Endothelial cell of umbilical vein (primary cell): ENCODE data around the gene CTIF. TPM values are rescaled to one million over a fixed set of nuclear protein-coding genes. Genes with fewer than 3 reads are reported as not detected.

Source experiments
- BruUV-seq: library from RNA; stranded (reverse); fragments of 400-500 nt; replicated peaks from 2 replicates; lab custom pipeline; 2021; lab: Mats Ljungman, UMichigan
- CTCF ChIA-PET: fragments of 300-600, 350-600 bp; sonication (Branson Sonifier 250); formaldehyde crosslinking; loops from one replicate; lab custom pipeline; 2021; ENCODE audit warnings: antibody characterized with exemption, inconsistent platforms; lab: Charles Lee
- POLR2A ChIA-PET: fragments of 300-600, 350-600 bp; sonication (Branson Sonifier 250); formaldehyde crosslinking; loops from one replicate; lab custom pipeline; 2021; ENCODE audit warnings: antibody characterized with exemption, inconsistent platforms; lab: Charles Lee
- DNase-seq: peaks from one replicate; pipeline ENCODE4 v3.0.0-alpha.2; 2011; ENCODE audit warnings: low read depth, low spot score
- FAIRE-seq: peaks from 2 replicates; lab custom pipeline; 2011; peaks lifted over from hg19 to GRCh38; lab: Jason Lieb, UNC
- H2AFZ ChIP-seq: 2 replicates; pipeline ENCODE4 v1.6.0; 2012; ENCODE audit warnings: low read depth, low read length, control low read depth, inconsistent platforms
- H3K27ac ChIP-seq: 2 replicates; pipeline ENCODE4 v1.5.1; 2011; ENCODE audit warnings: low read depth, mild to moderate bottlenecking, control low read depth, low read length, moderate library complexity; ENCODE audit not compliant: insufficient read depth
- H3K27me3 ChIP-seq, 2 experiments: 2 replicates each; pipeline versions ENCODE4 v1.6.0 to v1.6.1; 2011; ENCODE audit warnings: low read length in 2 of 2, mixed read lengths in 1 of 2; ENCODE audit not compliant: control insufficient read depth in 2 of 2, insufficient read depth in 2 of 2
- H3K36me3 ChIP-seq, 2 experiments: 2 replicates in 1 of 2; 3 replicates in 1 of 2; pipeline ENCODE4 v1.5.1; 2011; ENCODE audit warnings: low read length in 2 of 2, mild to moderate bottlenecking in 1 of 2, moderate library complexity in 1 of 2; ENCODE audit not compliant: control insufficient read depth in 2 of 2, insufficient read depth in 2 of 2; ENCODE audit errors: extremely low read depth in 1 of 2
- H3K4me1 ChIP-seq: 3 replicates; pipeline ENCODE4 v1.5.1; 2011; ENCODE audit warnings: mild to moderate bottlenecking, low read length; ENCODE audit not compliant: control insufficient read depth, insufficient read depth; ENCODE audit errors: extremely low read depth
- H3K4me2 ChIP-seq: 2 replicates; pipeline ENCODE4 v1.6.1; 2011; ENCODE audit warnings: low read length, control low read depth, mixed read lengths; ENCODE audit not compliant: insufficient read depth
- H3K4me3 ChIP-seq, 3 experiments: fragments of 200-600 bp in 1 of 3; sonication (generic), shearing (Covaris generic) in 1 of 3; replicated peaks in 1 of 3; 2 replicates each; pipeline ENCODE4 v1.5.1; 2011 to 2016; ENCODE audit warnings: control low read depth in 3 of 3, low read length in 3 of 3, mild to moderate bottlenecking in 2 of 3, inconsistent platforms in 1 of 3, low read depth in 1 of 3, moderate library complexity in 1 of 3; ENCODE audit not compliant: insufficient read depth in 1 of 3
- H3K79me2 ChIP-seq: 2 replicates; pipeline ENCODE4 v1.6.0; 2012; ENCODE audit warnings: low read length, inconsistent platforms; ENCODE audit not compliant: control insufficient read depth, insufficient read depth
- H3K9ac ChIP-seq: replicated peaks from 2 replicates; pipeline ENCODE3; 2011; ENCODE audit warnings: low read length, control low read depth; ENCODE audit not compliant: insufficient read depth; ENCODE audit errors: extremely low read depth
- H3K9me1 ChIP-seq: replicated peaks from 3 replicates; pipeline ENCODE4 v1.6.0; 2011; ENCODE audit warnings: mild to moderate bottlenecking, low read length; ENCODE audit not compliant: control insufficient read depth, insufficient read depth; ENCODE audit errors: extremely low read depth
- H3K9me3 ChIP-seq: replicated peaks from 2 replicates; pipeline ENCODE4 v1.5.1; 2012; ENCODE audit warnings: low read length, inconsistent platforms; ENCODE audit not compliant: control insufficient read depth, insufficient read depth
- H4K20me1 ChIP-seq: replicated peaks from 2 replicates; pipeline ENCODE3; 2011; ENCODE audit warnings: mild to moderate bottlenecking, low read length; ENCODE audit not compliant: control insufficient read depth, insufficient read depth; ENCODE audit errors: extremely low read depth
- EZH2 ChIP-seq: IDR thresholded peaks from 2 replicates; pipeline ENCODE4 v1.6.1; 2012; ENCODE audit warnings: borderline replicate concordance, low read depth, mild to moderate bottlenecking, moderate library complexity, low read length, inconsistent platforms; ENCODE audit not compliant: severe bottlenecking
- FOS ChIP-seq: IDR thresholded peaks from 2 replicates; pipeline ENCODE4 v1.6.1; 2011; ENCODE audit warnings: mild to moderate bottlenecking, low read length, moderate library complexity, borderline replicate concordance; ENCODE audit not compliant: insufficient read depth
- GATA2 ChIP-seq: IDR thresholded peaks from 2 replicates; pipeline ENCODE4 v1.7.0; 2011; ENCODE audit warnings: low read depth, mild to moderate bottlenecking, moderate library complexity, mixed read lengths, low read length; ENCODE audit not compliant: insufficient read length, insufficient read depth
- JUN ChIP-seq: IDR thresholded peaks from 2 replicates; pipeline ENCODE4 v1.6.1; 2011; ENCODE audit warnings: borderline replicate concordance, low read depth; ENCODE audit not compliant: insufficient read length, insufficient read depth
- MYC ChIP-seq: IDR thresholded peaks from one replicate; pipeline ENCODE4 v1.6.1; 2011; ENCODE audit warnings: mild to moderate bottlenecking, low read depth, low read length
- POLR2A ChIP-seq: IDR thresholded peaks from 2 replicates; pipeline ENCODE4 v1.6.1; 2012; ENCODE audit warnings: low read depth, mild to moderate bottlenecking, control low read depth, low read length
- POLR2AphosphoS5 ChIP-seq: IDR thresholded peaks from 2 replicates; pipeline ENCODE4 v1.6.1; 2012; ENCODE audit warnings: low read depth, mild to moderate bottlenecking, control low read depth, low read length, moderate library complexity; ENCODE audit not compliant: insufficient read depth
- dilution Hi-C: fragments of 300-500 bp; cut with MboI; formaldehyde crosslinking; loops from one replicate; pipeline ENCODE4 v1.15.0; 2019; ENCODE audit warnings: low sequenced_read_pairs; ENCODE audit not compliant: extremely low pct_ligation_motif_present
- intact Hi-C: fragments of 100-400 bp; cut with micrococcal nuclease; formaldehyde crosslinking; loops from one replicate; pipeline ENCODE4 v1.10.0; 2022
- polyA plus RNA-seq, 4 experiments: library from polyadenylated mRNA; depleted of rRNA in 3 of 4; stranded (reverse) in 3 of 4; unstranded in 1 of 4; fragments of >200 nt; gene quantifications; 2 replicates each; pipeline versions ENCODE4 v1.2.1 to v1.2.3, GENCODE V29; 2011 to 2012; ENCODE audit warnings: missing spikeins in 1 of 4
- total RNA-seq: library from RNA; stranded (reverse); gene quantifications from 2 replicates; pipeline ENCODE4 v1.2.3, GENCODE V29; 2021
- TF ChIP-seq, protein P1 (sequence below), 2 donors: IDR thresholded peaks; 1 replicate in 1 of 2; 2 replicates in 1 of 2; pipeline ENCODE4 v1.5.1; 2011; ENCODE audit warnings: low read length in 2 of 2, mild to moderate bottlenecking in 2 of 2, moderate library complexity in 2 of 2, control low read depth in 1 of 2, inconsistent platforms in 1 of 2, low read depth in 1 of 2; ENCODE audit not compliant: insufficient read depth in 1 of 2; ENCODE audit errors: extremely low read depth in 1 of 2
- TF ChIP-seq, protein P2 (sequence below): IDR thresholded peaks from 2 replicates; pipeline ENCODE4 v1.6.1; 2011; ENCODE audit not compliant: insufficient read depth, insufficient read length

Gene CTIF
- total and polyA plus RNA-seq, 2 donors (not counting 3 experiments of a cell fraction or from before 2014, with no cell fraction given): 20.9 to 57.7 TPM

DNA sequence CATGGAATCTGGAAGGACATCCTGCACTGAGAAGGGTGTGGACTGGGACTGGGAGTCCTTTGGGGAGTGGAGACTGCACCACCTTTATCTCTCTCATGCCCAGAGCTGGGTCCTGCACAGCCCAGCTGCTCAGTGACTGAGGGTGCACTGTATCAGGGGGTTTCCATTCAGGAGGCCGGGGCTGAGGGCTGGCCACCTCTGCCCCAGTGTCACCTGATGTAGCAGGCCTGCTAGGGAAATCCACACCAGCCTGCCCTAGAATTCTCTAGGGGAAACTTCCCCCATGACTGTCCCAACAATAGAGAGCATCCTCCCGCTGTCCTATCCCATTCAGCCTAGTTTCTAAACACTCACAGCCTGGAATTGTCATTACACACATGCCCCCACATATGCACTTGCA, 116.7 kb downstream of the CTIF start:
- Histone ChIP-seq H3K9me1 (no peaks in the 10 kb centered on the region), H3K27ac (no peak overlapping the region), H3K4me1 (peaks cover 5% of the 10 kb centered on the region), H3K9ac (no peak overlapping the region), H3K36me3 (no peaks in the 10 kb centered on the region), H4K20me1 (no peaks in the 10 kb centered on the region), H3K4me2 (no peak overlapping the region), H3K79me2 (no peaks in the 10 kb centered on the region), H3K9me3 (no peaks in the 10 kb centered on the region), H3K4me3 (no peak overlapping the region), H2AFZ (no peak overlapping the region), H3K27me3 (no peaks in the 10 kb centered on the region)
- no peak for FAIRE-seq
- ChIA-PET POLR2A (no interaction called here), CTCF (interaction anchor here (1.0 kb wide), 1 partner anchor 180 kb away, joined by 3 read pairs; no protein-coding TSS in a partner anchor)
- dilution Hi-C loops (no loop called here), intact Hi-C loops (no loop called here)
- TF ChIP-seq POLR2A: no peak
- TF ChIP-seq POLR2AphosphoS5: no peak
- TF ChIP-seq, protein P1, sequence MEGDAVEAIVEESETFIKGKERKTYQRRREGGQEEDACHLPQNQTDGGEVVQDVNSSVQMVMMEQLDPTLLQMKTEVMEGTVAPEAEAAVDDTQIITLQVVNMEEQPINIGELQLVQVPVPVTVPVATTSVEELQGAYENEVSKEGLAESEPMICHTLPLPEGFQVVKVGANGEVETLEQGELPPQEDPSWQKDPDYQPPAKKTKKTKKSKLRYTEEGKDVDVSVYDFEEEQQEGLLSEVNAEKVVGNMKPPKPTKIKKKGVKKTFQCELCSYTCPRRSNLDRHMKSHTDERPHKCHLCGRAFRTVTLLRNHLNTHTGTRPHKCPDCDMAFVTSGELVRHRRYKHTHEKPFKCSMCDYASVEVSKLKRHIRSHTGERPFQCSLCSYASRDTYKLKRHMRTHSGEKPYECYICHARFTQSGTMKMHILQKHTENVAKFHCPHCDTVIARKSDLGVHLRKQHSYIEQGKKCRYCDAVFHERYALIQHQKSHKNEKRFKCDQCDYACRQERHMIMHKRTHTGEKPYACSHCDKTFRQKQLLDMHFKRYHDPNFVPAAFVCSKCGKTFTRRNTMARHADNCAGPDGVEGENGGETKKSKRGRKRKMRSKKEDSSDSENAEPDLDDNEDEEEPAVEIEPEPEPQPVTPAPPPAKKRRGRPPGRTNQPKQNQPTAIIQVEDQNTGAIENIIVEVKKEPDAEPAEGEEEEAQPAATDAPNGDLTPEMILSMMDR (IDR thresholded peaks at IDR 0.05; ENCODE audit: extremely low read depth in 1 of 2, insufficient read depth in 1 of 2, low read depth in 1 of 2, low read length in 2 of 2): no peak
- TF ChIP-seq GATA2: no peak
- TF ChIP-seq, protein P2, sequence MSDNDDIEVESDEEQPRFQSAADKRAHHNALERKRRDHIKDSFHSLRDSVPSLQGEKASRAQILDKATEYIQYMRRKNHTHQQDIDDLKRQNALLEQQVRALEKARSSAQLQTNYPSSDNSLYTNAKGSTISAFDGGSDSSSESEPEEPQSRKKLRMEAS: no peak
- no peak for TF ChIP-seq FOS
- no peak for TF ChIP-seq MYC
- no peak for TF ChIP-seq EZH2
- no peak for TF ChIP-seq JUN
- no TSS peak for BruUV-seq
- no peak for DNase-seq
